ENCODE data around the gene MAD1L1. TPM values are rescaled to one million over a fixed set of nuclear protein-coding genes. Genes with fewer than 3 reads are reported as not detected.

Gene MAD1L1
- total RNA-seq, 2 experiments from 2014 or later: 58.3 to 65.3 TPM

DNA sequence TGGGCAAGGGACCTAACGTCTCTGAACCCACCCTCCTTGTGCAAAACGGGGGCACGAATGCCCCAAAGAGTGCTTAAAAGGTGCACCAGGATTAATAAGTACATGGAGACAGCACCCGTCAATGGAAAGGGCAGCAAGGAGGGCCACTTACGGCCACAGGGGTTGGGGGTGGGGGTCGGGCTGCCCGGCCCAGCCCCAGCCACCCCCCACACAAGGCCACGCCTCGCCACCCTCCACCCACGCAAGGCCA lies 213.4 kb downstream of the MAD1L1 start:
- ChIA-PET CTCF (ENCODE audit: unreplicated experiment) (no interaction called here), POLR2A (no interaction called here)
- DNase-seq (ENCODE audit: low spot score): no peak
- no TSS peak for BruUV-seq (replicated peaks)
- Histone ChIP-seq H3K79me2 (ENCODE audit: insufficient read depth, low read depth, low read length) (no peaks in the 10 kb centered on the region), H4K20me1 (ENCODE audit: insufficient read depth, low read length) (no peaks in the 10 kb centered on the region), H3K27ac (ENCODE audit: low read depth, low read length, poor library complexity, severe bottlenecking) (no peak overlapping the region), H3K9me2 (ENCODE audit: insufficient read depth, low read length) (no peaks in the 10 kb centered on the region), H3K9me3 (ENCODE audit: low read length) (peaks cover 3% of the 10 kb centered on the region; the same call in 1 of the 2 replicates), H3K36me3 (ENCODE audit: insufficient read depth, low read length) (peaks cover 2% of the 10 kb centered on the region; the same call in 1 of the 2 replicates), H3K4me2 (ENCODE audit: low read length) (no peak overlapping the region), H3K4me1 (ENCODE audit: insufficient read depth, low read length, poor library complexity, severe bottlenecking) (no peaks in the 10 kb centered on the region), H2AFZ (ENCODE audit: low read length) (no peak overlapping the region), H3K4me3 (ENCODE audit: low read depth, low read length, poor library complexity, severe bottlenecking) (no peak overlapping the region)
- intact Hi-C loops (cut with micrococcal nuclease; ENCODE audit: unreplicated experiment): no loop called here
- TF ChIP-seq CTCF (conservative IDR thresholded peaks at IDR 0.05; ENCODE audit: low read length): no peak
- no peak for TF ChIP-seq EZH2phosphoT487 (IDR thresholded peaks at IDR 0.05; ENCODE audit: borderline replicate concordance, low read depth, low read length)

- POLR2A ChIA-PET: no interaction called here
- H3K4me3 ChIP-seq (ENCODE audit: low read depth, low read length, poor library complexity, severe bottlenecking): no peak overlapping the region
- H3K9me2 ChIP-seq (ENCODE audit: insufficient read depth, low read length): no peaks in the 10 kb centered on the region
- CTCF ChIA-PET (ENCODE audit: unreplicated experiment): no interaction called here
- no peak for DNase-seq (ENCODE audit: low spot score)
- no TSS peak for BruUV-seq (replicated peaks)
- H3K27ac ChIP-seq (ENCODE audit: low read depth, low read length, poor library complexity, severe bottlenecking): no peak overlapping the region
- no peak overlapping the region for H3K4me2 ChIP-seq (ENCODE audit: low read length)
- no peaks in the 10 kb centered on the region for H3K36me3 ChIP-seq (ENCODE audit: insufficient read depth, low read length)
- H3K4me1 ChIP-seq (ENCODE audit: insufficient read depth, low read length, poor library complexity, severe bottlenecking): no peaks in the 10 kb centered on the region
- H4K20me1 ChIP-seq (ENCODE audit: insufficient read depth, low read length): no peaks in the 10 kb centered on the region
- H3K79me2 ChIP-seq (ENCODE audit: insufficient read depth, low read depth, low read length): no peaks in the 10 kb centered on the region
- H3K9me3 ChIP-seq (ENCODE audit: low read length): no peaks in the 10 kb centered on the region
- TF ChIP-seq EZH2phosphoT487 (IDR thresholded peaks at IDR 0.05; ENCODE audit: borderline replicate concordance, low read depth, low read length) (no peak), CTCF (conservative IDR thresholded peaks at IDR 0.05; ENCODE audit: low read length) (no peak)
- H2AFZ ChIP-seq (ENCODE audit: low read length): no peak overlapping the region
- intact Hi-C loops (cut with micrococcal nuclease; ENCODE audit: unreplicated experiment): no loop called here
Observed at GRCh38 chr7:2018569-2019460, 213.9 kb downstream of the MAD1L1 start.

DNA sequence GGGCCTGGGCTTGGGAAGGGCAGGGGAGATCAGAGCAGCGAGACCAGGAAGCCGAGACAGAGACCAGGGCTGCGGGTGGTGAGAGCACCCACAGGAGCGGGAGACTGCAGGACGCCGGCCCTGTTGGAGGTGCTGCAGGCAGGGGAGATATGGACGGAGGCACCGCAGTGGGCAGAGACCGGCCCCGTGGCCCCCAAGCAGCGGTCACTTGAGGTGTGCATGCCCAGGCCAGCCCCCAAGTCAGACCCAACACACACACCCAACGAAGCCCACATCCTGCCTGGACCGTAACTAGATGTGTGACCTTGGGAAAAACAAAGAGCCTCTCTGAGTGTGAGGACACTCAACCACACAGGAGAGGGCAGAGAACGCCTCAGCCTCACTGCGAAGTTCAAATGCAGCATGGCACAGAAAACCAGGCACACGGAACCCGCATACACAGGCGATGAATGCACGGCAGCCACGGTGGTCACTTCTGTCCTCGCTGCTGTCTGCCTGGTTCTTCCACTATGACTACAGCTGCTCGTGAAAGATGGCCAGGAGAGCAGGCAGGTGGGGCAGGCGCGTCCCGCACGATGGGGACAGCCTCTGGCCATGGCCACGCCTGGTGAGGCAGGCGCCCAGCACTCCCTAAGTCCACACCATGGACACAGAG lies 214.7 kb downstream of the MAD1L1 start:
- no peaks in the 10 kb centered on the region for H4K20me1 ChIP-seq (ENCODE audit: insufficient read depth, low read length)
- H3K9me2 ChIP-seq (ENCODE audit: insufficient read depth, low read length): no peaks in the 10 kb centered on the region
- no peak overlapping the region for H3K4me2 ChIP-seq (ENCODE audit: low read length)
- H3K4me3 ChIP-seq (ENCODE audit: low read depth, low read length, poor library complexity, severe bottlenecking): no peak overlapping the region
- intact Hi-C loops (cut with micrococcal nuclease; ENCODE audit: unreplicated experiment): no loop called here
- no peaks in the 10 kb centered on the region for H3K4me1 ChIP-seq (ENCODE audit: insufficient read depth, low read length, poor library complexity, severe bottlenecking)
- H3K36me3 ChIP-seq (ENCODE audit: insufficient read depth, low read length): no peaks in the 10 kb centered on the region
- H2AFZ ChIP-seq (ENCODE audit: low read length): no peak overlapping the region
- ChIA-PET POLR2A (no interaction called here), CTCF (ENCODE audit: unreplicated experiment) (no interaction called here)
- H3K27ac ChIP-seq (ENCODE audit: low read depth, low read length, poor library complexity, severe bottlenecking): no peak overlapping the region
- no TSS peak for BruUV-seq (replicated peaks)
- no peak for DNase-seq (ENCODE audit: low spot score)
- H3K9me3 ChIP-seq (ENCODE audit: low read length): no peaks in the 10 kb centered on the region
- no peaks in the 10 kb centered on the region for H3K79me2 ChIP-seq (ENCODE audit: insufficient read depth, low read depth, low read length)
- TF ChIP-seq EZH2phosphoT487 (IDR thresholded peaks at IDR 0.05; ENCODE audit: borderline replicate concordance, low read depth, low read length) (no peak), CTCF (conservative IDR thresholded peaks at IDR 0.05; ENCODE audit: low read length) (no peak)

Data from OCI-LY7 (cell line).